GM18517 (cell line): ENCODE measurements around the gene DPYSL5.
"Not testable (repeated sequence)": the region's sequence is repeated elsewhere in the genome, so short reads cannot be mapped to it uniquely, and the experiment has no call there.

ENCODE experiments used
- ATAC-seq: cut with Tn5 transposase; IDR thresholded peaks from one replicate; pipeline ENCODE4 v1.9.1; 2021; ENCODE audit warnings: mild to moderate bottlenecking, moderate library complexity; ENCODE audit not compliant: unreplicated experiment

DPYSL5 gene

DNA sequence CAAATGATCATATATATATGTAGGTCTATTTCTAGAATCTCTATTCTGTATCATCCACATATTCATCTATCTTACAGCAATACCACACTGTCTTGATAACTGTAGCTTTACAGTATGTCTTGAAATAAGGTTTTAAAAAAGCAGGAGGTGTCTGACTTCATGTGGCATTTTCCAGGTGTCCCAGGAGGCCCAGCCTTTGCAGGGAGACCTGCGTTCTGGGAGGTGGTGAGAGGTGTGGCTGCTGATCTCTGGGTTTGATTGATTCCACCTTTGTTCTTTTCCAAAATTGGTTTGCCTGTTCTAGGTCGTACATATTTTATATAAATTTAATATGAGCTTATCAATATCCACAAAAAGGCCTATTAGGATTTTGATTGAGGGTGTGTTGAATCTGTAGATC lies 26.6 kb downstream of the DPYSL5 start:
- no peak for ATAC-seq

DNA sequence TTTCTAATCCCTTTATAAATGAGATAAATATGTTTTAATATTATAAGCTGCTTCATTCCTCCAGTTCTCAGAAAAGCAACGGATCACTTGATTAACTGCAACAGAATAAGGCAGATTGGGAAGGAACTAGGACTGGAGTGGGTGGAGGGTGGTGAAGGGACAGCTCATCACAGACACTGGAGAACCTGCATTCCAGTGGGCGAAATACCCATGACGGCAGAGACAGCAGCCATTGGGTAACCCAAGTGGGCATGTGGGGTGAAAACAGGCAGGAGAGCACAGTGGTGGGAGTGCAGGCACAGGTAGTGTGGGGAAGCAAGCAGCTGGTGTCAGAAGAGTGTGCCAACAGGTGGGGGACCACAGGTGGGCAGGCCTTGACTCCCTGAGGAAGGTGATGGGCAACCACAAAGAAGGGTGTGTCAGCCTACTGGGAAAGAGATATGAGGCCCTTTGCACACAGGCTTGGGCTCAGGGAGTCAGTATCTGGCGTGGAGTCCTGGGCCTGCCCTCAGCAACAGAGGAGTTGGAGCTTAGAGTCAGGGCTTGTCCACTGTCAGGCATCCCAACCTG lies 27.2 kb downstream of the DPYSL5 start:
- no peak for ATAC-seq

DNA sequence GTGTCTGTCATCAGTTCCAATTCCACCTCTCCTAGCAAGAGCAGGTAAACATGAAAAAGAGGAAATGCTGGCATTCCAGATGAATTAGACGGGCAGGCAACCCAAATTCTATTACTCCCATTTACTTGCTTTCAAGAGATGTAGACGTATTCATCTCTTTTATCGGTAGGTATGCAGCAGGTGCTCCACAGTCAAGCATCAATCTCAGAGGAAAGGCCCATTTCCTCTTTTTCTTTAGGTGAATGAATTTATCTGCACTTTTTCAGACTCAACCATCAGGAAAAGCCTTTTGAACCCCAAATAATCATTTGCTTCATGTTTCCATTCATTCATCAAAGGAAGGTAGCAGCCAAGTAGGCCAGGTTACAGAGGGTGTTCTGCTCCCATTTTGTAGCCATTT lies 27.9 kb downstream of the DPYSL5 start:
- ATAC-seq = no peak

DNA sequence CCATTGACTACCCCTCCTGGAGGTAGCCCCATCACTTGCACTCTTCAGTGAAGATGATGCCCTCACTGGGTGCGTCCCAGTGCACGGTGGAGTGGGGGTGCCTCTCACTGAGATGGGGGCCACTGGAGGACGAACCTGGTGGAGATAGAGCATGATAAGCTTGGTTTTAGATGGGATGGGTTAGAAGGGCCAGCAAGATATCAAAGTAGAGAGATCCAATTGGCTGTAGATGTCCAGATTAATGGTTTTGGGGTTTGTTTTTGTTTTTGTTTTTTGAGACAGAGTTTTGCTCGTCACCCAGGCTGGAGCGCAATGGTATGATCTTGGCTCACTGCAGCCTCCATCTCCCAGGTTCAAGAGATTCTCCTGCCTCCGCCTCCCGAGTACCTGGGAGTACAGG lies 28.3 kb downstream of the DPYSL5 start:
- ATAC-seq = no peak

DNA sequence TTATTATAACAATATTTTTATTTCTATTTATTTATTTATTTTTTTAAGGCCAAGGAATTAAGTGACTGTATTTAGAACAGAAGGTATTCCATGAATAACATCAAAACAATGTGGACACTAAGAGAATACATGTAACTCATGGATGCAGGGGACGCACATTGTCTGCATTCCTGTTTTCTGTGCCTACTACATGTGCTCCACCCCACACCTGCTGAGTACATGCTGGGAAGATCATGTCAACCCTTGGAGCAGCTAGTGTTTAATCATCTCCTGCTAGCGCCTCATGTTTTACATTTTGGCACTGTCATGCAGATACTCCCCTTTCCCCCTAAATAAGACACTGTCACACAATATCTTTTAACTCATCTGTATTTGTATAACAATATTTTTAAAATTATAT lies 29.3 kb downstream of the DPYSL5 start:
- no peak for ATAC-seq

DNA sequence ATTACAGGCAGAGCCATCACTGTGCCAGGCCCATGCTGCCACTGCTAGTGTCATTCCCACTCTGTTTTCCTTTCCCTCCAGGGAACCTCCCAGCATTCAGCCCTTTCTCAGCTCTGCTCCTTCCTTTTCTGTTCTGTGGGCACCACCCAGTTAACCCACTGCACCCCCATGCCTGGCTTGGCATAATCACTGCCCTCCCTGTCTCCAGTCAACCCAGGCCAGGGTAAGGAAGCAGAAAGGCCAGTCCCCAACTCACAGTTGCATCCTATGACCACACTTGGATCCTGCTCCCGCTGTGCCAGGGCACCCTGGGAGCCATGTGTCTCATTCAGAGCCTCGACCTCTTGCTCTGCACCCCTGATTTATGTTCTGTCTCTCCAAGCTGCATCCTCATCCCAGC lies 32.2 kb downstream of the DPYSL5 start:
- ATAC-seq = no peak

DNA sequence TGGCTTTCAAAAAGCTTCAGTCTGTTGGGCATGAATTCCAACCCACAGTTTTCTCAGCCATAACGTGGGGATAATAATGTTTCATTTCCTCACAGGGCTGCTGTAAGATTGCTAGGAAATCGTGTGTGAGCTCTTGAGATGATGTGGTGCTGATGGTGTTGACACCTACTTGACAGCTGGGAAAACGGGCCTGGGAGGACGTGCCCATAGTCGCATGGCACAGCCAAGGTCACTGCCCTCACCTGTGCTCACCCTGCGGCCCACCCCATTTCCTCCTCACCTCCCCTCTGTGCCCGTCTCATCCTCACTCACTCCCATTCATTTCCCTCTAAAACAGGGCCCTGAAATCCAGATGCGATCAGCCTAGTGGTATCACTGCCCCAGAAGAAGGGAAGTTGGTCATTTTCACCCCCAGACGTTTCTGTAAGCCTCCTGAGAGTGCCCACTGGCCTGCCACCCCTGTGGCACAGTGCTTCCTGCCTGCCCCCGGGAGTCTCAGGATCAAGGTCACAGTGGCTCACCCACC lies 33.0 kb downstream of the DPYSL5 start:
- ATAC-seq = no peak

DNA sequence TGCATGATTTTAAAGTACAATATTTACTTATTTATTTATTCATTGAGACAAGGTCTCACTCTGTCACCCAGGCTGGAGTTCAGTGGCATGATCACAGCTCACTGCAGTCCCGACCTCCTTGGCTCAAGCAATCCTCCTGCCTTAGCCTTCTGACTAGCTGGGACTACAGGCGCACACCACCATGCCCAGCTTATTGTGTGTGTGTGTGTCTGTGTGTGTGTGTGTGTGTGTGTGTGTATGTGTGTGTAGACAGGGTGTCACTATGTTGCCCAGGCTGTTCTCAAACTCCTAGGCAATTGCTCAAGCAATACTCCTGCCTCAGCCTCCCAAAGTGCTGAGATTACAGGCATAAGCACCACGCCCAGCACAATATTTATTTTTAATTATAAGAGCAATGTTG lies 34.3 kb downstream of the DPYSL5 start:
- not testable (repeated sequence) for ATAC-seq

DNA sequence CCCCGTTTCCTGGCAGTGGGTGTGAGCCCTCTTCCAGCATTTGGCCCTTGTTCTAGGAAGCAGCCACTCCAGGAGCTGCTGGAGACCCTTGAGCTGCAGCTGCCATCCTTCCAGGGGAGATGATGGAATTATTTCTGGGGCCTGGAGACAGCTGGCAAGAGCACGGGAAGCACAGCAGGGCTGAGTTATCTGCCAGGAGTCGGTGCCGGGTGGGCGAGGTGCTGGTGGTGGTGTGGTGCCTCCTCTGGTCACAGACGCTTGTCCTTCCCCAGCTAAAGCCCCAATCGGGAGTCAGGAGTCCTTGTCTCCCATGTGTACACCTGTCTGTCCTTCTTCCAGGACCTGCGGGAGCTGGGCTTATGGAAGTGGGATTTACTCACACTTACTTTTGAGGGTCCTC lies 36.0 kb downstream of the DPYSL5 start:
- ATAC-seq = no peak

DNA sequence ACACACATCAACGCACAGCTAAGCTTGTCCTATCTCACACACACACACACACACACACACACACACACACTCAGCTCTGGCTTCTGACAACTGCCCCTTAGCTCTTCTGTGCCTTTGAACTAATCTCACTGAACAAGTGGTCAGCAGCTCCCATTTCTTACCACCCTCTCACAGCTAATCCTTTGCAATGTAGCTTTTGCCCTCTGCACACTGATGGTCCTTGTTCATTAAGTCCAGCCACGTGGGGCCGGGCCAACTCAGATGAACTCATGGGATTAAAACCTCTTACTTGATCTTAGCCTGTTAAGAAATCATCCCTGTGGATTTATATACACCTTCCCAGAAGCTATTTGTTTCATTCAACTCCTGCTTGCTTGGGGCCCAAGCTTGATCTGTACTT lies 36.6 kb downstream of the DPYSL5 start:
- ATAC-seq = no peak

DNA sequence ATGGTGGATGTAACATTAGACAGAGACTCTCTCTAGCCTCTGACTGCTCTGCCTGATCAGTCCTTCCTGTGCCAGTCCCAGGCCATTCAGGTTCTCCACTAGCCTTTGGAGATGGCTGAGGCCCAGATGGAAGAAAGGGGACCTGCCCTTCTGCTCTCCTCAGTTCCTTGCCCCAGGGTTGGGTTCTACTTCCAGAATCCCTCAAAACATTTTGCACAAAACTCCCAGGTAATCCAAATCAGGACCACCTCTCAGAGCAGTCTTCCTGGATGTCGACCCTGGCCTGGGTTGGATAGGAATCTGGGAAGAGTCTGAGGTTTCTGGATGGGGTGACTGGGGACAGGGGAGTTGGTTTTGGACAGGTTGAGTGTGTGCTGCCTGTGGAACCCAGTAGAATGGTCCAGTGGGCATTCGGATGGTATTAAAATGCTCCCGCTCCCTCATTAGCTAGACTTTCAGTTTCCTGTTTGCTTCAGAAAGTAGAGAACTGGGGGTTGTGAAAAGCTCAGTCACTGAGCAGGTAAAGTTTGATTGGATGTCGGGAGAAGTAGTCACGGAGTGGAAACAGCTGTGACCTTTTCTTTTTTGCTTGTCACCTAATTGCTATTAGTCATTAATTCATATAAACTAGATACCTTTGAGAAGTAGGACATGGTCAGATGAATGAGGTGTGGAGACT lies 37.9 kb downstream of the DPYSL5 start:
- no peak for ATAC-seq

DNA sequence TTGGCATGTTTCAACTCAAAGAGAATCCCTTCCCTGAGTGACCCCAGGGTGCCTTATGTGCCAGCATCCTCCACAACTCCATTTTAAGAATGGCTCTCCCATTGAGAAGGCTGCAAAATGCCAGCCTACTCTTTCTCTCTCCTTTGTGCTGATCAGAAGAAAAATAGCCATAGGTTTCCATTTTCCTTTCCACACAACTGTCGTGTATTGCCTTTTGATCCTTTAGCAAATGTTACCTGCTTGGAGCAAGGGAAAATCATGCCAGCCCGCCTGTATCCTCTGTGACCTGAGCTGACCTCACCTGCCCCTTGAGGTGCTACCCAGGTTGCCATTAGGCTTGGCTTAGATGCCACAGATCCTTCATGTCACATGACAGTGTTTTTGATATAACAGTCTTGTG lies 38.8 kb downstream of the DPYSL5 start:
- no peak for ATAC-seq

DNA sequence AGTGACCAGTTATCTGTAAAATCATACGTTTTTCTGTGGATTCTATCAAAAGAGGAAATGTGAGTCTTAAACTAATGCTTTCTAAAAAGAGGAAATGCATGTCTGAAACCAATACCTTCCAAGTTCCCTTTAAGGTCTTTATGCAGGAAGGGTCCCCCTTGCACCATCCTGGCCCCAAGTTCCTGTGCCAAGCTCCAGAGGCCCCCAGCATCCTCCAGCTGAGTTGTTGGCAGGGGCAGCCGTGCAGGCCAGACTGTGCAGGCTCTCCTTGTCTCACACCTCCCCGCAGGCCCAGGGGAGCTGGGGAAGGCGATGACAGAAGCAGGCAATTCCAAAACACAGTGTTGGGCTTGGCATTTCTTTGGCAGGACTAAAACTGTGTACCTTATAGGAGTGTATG lies 39.2 kb downstream of the DPYSL5 start:
- ATAC-seq = no peak

DNA sequence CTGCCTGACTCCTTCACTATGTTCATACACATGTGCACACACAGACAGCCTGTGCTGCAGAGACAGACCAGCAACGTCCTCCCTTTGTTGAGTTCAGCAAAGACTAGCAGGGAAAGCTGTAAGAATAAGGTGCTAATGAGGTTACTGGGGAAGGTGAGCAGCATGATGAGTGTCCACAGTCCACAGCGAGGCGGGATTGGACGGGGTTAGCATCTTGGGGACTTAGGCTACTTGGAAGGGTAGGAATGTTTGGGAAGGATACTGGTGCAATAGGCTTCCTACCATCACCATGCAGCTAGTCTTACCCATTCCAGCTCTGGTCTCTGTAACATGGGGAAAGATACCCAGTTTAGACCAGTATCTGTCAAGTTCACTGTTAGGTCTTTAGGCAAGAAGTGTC lies 41.9 kb downstream of the DPYSL5 start:
- ATAC-seq = no peak

DNA sequence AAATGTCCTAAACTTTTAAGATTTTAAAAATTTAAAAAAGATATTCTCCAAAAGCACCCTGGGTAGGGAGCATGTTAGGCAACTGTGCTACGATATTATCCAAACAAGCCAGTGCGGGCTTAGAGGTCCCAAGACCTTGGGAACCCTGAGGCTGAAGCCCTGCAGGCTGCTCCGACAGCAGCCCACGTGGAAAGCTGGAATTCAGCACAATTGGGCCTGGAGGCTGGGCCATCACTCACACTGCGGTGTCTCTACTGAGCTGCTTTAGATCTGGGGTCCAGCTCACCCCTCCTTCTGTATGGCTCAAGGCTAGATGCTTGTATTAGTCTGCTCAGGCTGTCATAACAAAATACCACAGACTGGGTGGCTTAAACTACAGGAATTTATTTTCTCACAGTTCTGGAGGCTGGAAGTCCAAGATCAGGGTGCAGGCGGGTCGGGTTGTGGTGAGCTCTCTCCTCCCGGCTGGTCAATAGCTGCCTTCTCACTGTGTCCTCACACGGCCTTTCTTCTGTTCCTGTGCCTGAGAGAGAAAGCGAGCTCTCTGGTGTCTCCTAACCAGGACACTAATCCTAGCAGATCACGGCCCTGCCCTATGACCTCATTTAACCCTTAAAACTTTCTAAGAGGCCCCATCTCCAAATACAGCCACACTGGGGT lies 42.5 kb downstream of the DPYSL5 start:
- ATAC-seq = no peak

DNA sequence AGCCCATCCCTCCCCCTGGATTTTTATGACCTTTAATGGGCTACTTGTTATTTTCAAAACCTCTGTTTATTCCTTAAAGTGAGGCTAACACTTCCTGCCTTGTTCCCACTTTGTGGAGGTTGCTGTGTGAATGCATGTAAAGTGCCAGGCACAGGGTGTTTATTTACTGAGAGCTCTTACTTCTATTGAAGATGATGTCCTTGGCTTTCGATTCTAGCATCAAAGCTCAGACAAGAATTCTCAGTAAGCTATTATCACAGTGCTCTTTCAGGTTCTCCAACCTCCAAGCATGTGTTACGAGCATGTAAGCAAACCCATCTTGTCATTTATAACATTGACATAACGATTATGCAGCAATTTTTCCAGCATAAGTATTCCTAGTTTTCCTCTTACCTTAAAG lies 44.2 kb downstream of the DPYSL5 start:
- no peak for ATAC-seq

DNA sequence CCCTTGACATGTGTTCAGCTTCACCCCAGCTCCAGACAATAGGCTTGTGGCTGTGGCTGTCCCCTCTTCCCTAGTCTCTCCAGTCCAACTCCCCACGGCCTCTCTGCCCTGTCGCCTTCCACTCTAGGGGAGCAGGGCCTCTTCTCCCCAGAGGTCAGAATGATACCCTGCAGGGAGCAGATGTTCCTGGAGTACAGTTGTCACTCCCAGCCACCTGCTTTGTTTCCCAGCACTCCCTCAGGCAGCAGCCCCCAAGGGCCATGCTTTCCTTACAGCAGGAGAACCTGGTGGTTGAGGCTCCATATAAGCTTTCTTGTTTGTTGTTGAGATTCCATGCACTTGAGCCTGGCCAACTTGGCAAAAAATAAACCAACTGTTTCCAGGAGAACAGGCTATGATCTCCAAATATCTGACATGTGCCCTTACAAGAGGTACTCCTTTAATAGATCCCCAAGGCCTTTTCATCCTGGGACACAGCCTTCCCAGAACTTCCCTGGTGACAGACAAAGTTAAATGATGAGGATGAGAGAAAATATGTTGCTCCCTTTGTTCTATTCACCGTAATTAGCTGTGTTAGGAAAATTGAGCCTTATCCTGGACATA lies 45.1 kb downstream of the DPYSL5 start:
- ATAC-seq = no peak

DNA sequence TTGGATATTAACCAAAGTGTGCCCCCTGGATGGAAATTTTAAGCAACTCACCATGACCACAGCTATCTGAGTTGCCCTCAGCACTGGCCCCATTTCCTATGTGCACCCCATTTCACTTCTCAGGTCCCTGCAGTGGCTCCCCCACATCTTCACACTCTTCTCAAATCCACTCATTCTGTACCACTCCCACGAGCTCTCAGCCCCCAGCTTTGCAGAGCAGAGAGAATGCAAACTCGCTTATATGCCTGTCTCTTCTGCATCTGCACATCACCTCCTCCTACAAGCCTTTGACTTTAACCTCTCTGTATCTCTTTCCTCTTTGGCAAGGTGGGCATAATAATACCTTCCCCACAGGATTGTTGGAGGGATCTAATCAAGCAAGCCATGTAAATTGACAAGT lies 46.2 kb downstream of the DPYSL5 start:
- ATAC-seq = no peak

DNA sequence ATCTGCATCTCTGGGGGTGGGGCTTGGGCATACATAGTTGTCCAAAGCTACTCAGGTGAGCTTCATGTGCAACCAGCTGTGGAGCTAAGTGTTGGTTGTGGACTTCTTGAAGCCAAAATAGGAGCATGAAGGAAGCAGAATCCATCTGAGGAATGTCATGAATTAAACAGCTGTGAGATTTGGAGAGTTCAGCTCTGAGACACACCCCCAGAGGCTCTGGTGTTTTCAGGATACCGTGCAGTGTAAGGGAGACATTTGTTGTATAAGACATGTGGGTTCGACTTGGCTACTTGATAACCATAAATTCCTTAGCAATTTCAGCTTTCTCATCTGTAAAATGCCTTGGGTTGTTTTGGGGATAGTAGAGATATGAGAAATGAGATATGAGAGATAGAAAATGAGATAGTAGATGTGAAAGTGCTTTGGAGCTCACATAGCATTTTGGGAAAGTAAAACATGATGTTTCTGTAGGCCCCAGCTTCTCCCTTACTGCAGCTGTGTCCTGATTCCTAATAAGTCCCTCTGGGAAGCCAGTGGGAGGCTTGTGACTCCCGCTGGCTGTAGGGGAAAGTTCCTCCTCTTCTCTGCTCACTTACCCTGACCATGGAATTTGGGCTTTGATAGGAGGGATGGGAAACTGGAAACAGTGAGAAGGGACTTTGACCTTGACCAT lies 50.0 kb downstream of the DPYSL5 start:
- ATAC-seq = no peak

DNA sequence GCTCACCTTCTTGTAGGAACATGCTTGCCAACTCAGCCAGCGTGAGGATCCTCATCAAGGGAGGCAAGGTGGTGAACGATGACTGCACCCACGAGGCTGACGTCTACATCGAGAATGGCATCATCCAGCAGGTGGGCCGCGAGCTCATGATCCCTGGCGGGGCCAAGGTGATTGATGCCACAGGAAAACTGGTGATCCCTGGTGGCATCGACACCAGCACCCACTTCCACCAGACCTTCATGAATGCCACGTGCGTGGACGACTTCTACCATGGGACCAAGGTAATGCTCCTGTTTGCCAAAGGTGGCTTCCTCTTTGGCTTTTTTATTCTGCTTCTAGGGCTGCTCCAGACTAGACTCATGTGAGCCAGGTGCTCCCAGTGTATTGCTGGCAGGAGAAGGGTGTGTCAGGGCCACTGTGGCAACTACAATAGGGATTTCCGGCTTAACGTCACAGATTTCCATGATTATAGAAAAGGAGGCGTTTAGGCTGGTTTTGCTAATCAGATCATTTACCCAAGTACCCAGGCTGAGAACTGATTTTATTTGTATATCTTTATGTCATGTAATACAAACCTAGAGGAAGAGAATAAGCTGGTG lies 50.6 kb downstream of the DPYSL5 start:
- ATAC-seq = no peak
